Left lung (tissue), 10 donors: ENCODE measurements around the gene CDK8. TPM values are rescaled to one million over a fixed set of nuclear protein-coding genes. Genes with fewer than 3 reads are reported as not detected.

ENCODE experiments used
- ATAC-seq: fragments of 200-7000 bp; cut with Tn5 transposase; one replicate; pipeline ENCODE4 v1.9.1; 2020; ENCODE audit warnings: moderate library complexity
- DNase-seq, 4 donors: peaks; one replicate each; pipeline ENCODE4 v3.0.0-alpha.2; 2013 to 2020
- H3K27ac ChIP-seq, 2 donors: fragments of 200-600 bp; sonication (generic) in 1 of 2; one replicate each; pipeline versions ENCODE4 v1.5.0 to v1.8.0; 2020 to 2021
- H3K27me3 ChIP-seq, 2 donors: fragments of 200-600 bp; sonication (generic) in 1 of 2; one replicate each; pipeline versions ENCODE4 v1.5.0 to v1.8.0; 2020 to 2021
- H3K36me3 ChIP-seq, 2 donors: fragments of 200-600 bp; sonication (generic) in 1 of 2; one replicate each; pipeline versions ENCODE4 v1.5.0 to v1.8.0; 2020 to 2021
- H3K4me1 ChIP-seq, 2 donors: fragments of 200-600 bp; one replicate each; pipeline ENCODE4 v1.8.0; 2021
- H3K4me3 ChIP-seq, 2 donors: fragments of 200-600 bp; sonication (generic) in 1 of 2; one replicate each; pipeline versions ENCODE4 v1.5.0 to v1.8.0; 2020 to 2021; ENCODE audit warnings: mild to moderate bottlenecking in 1 of 2
- H3K9me3 ChIP-seq, 2 donors: fragments of 200-600 bp; sonication (generic) in 1 of 2; one replicate each; pipeline versions ENCODE4 v1.5.0 to v1.8.0; 2020 to 2021
- intact Hi-C, 2 donors: fragments of 100-400 bp; cut with DNase I; formaldehyde crosslinking; loops; one replicate each; pipeline versions ENCODE4 v1.11.2 to v1.14.2; 2022
- polyA plus RNA-seq, 6 donors: library from polyadenylated mRNA; unstranded; fragments of 120-200 nt; gene quantifications; one replicate each; pipeline ENCODE4 v1.2.1, GENCODE V29; 2013; ENCODE audit not compliant: insufficient read length in 6 of 6
- total RNA-seq, 2 donors: library from RNA; stranded (reverse); fragmentation: NEBNext Ultra II Directional; extraction: Animal tissue kit (Norgen Biotek cat#: 25700); gene quantifications; one replicate each; pipeline ENCODE4 v1.2.1, GENCODE V29; 2021
- TF ChIP-seq, protein P1 (sequence below), 2 donors: fragments of 200-600 bp; sonication (generic) in 1 of 2; IDR thresholded peaks; one replicate each; pipeline versions ENCODE4 v1.5.0 to v1.8.0; 2021; ENCODE audit warnings: antibody characterized with exemption in 2 of 2
- donor health status: DM: no; HTN: yes; CAD: no.
- donor health status: DM: no; HTN: no; CAD: no.

Gene CDK8
- total and polyA plus RNA-seq, 8 donors = 10.1 to 21.7 (median 18.9) TPM

DNA sequence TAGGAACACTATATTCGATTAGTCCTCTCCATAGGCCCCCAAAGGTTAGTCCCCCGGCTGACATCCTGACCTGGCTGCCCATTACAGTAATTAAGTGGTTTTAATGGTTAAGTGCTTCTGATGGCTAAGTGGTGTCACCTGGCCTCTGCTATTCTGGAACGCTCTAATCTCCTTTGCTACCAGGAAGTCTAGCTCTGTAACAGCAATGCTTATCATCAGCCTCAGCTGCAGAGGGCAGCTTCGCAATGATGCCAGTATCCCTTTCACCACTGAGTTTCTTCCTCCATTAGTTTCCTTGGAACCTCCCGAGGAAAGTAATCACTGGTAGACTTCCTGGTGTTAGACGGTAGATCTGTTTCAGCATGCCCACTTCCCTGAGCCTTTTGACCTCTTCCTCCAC, 23.2 kb upstream of the CDK8 start:
- no peak for DNase-seq
- H3K4me3 ChIP-seq = no peak overlapping the region
- ATAC-seq = no peak
- no peaks in the 10 kb centered on the region for H3K36me3 ChIP-seq
- H3K27ac ChIP-seq = no peak overlapping the region
- no peaks in the 10 kb centered on the region for H3K4me1 ChIP-seq
- intact Hi-C loops = no loop called here
- no peaks in the 10 kb centered on the region for H3K9me3 ChIP-seq
- no peaks in the 10 kb centered on the region for H3K27me3 ChIP-seq
- TF ChIP-seq, protein P1, sequence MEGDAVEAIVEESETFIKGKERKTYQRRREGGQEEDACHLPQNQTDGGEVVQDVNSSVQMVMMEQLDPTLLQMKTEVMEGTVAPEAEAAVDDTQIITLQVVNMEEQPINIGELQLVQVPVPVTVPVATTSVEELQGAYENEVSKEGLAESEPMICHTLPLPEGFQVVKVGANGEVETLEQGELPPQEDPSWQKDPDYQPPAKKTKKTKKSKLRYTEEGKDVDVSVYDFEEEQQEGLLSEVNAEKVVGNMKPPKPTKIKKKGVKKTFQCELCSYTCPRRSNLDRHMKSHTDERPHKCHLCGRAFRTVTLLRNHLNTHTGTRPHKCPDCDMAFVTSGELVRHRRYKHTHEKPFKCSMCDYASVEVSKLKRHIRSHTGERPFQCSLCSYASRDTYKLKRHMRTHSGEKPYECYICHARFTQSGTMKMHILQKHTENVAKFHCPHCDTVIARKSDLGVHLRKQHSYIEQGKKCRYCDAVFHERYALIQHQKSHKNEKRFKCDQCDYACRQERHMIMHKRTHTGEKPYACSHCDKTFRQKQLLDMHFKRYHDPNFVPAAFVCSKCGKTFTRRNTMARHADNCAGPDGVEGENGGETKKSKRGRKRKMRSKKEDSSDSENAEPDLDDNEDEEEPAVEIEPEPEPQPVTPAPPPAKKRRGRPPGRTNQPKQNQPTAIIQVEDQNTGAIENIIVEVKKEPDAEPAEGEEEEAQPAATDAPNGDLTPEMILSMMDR (IDR thresholded peaks at IDR 0.05) = no peak

DNA sequence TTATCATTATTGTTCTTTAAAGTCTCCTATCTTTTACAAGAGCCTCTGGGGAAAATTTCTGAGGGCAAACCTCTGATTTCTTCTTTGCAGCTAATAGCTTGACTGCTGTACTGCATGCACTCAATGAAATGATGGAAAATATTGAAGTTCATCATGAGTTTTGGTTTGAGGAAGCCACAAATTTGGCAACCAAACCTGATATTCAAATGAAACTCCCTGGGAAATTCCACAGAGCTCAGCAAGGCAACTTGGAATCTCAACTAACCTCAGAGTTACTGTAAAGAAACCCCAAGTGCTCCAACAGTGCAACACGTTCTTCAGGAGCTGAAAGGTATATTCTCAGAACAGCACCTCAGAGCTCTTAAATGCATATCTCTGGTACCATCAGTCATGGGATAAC, 17.6 kb upstream of the CDK8 start:
- intact Hi-C loops = no loop called here
- DNase-seq (no peak), ATAC-seq (no peak)
- no peaks in the 10 kb centered on the region for H3K9me3 ChIP-seq
- no peaks in the 10 kb centered on the region for H3K36me3 ChIP-seq
- H3K4me3 ChIP-seq = no peak overlapping the region
- H3K27ac ChIP-seq = no peak overlapping the region
- H3K27me3 ChIP-seq = no peaks in the 10 kb centered on the region
- TF ChIP-seq, protein P1 (IDR thresholded peaks at IDR 0.05) = no peak
- H3K4me1 ChIP-seq = no peaks in the 10 kb centered on the region

DNA sequence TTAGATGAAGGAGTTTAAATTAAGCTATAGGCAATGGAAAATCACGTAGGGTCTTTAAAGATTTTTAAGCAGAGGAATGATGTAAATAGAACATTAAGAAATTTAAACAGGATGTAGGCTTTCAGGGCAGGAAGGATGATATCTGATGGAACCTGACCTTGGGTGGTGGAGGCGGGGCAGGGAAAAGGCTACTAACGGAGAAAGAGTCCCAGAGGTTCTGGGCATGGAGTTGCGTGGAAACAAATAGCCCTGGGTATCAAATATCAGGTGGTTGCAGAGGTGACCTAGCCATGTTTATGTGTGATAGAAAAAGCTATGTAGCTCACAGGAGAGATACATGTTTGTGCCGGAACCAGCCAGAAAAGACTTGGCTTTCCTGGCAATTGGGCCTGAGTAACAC, 7.8 kb upstream of the CDK8 start:
- intact Hi-C loops = no loop called here
- TF ChIP-seq, protein P1 (IDR thresholded peaks at IDR 0.05) = no peak
- H3K27ac ChIP-seq = peak overlapping the region in 1 of 2 donors; percentile 8
- H3K9me3 ChIP-seq = peaks cover 0 to 7% of the 10 kb centered on the region in 2 donors
- H3K4me1 ChIP-seq = no peaks in the 10 kb centered on the region
- H3K36me3 ChIP-seq = no peaks in the 10 kb centered on the region
- H3K4me3 ChIP-seq = no peak overlapping the region
- ATAC-seq = no peak
- no peaks in the 10 kb centered on the region for H3K27me3 ChIP-seq
- no peak for DNase-seq

DNA sequence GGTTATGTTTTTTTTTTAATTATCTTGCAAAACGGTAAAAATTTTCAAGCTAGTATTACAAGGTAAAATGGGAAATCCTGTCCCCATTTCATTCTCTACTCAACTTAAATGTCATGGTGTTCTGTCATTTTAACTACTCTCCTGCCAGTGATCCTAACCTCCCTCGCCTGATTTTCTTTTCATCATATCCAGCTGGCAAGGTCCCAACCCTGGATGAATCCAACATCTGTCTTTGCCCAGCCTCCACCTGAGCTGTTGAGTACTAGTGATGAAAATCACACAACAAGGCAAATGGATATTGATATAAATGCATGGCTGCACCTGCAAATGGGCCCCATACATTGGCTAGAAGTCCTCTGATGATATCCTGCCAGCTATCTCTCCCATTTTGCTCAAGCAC, 6.9 kb upstream of the CDK8 start:
- Histone ChIP-seq H3K9me3 (peaks cover 0 to 7% of the 10 kb centered on the region in 2 donors), H3K36me3 (no peaks in the 10 kb centered on the region), H3K27me3 (no peaks in the 10 kb centered on the region), H3K4me3 (no peak overlapping the region), H3K27ac (no peak overlapping the region), H3K4me1 (no peaks in the 10 kb centered on the region)
- intact Hi-C loops = no loop called here
- ATAC-seq = no peak
- TF ChIP-seq, protein P1 (IDR thresholded peaks at IDR 0.05) = no peak
- no peak for DNase-seq

DNA sequence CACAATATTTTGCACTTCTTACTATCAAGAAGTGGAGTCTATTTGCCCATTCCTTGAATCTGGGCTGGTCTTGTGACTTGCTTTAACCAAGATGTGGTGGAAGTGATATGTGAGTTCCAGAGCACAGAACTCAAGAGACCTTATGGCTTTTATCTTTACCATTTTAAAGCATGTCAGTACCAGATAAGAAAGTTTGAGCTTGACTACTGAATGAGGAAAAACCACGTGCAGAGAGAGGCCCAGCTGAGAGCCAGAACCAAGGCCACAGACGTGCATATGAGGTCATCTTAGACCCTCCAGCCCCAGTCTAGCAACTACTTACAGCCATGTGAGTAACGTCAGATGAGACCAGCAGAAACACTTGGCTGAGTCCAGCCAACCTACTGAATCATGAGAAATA, 6.3 kb upstream of the CDK8 start:
- Histone ChIP-seq H3K27me3 (no peaks in the 10 kb centered on the region), H3K4me1 (no peaks in the 10 kb centered on the region), H3K4me3 (no peak overlapping the region), H3K9me3 (peaks cover 0 to 2% of the 10 kb centered on the region in 2 donors), H3K36me3 (no peaks in the 10 kb centered on the region), H3K27ac (no peak overlapping the region)
- TF ChIP-seq, protein P1 (IDR thresholded peaks at IDR 0.05) = no peak
- ATAC-seq = no peak
- intact Hi-C loops = no loop called here
- no peak for DNase-seq
